Stimulated activated CD8-positive, alpha-beta memory T cell treated with anti-CD3 and anti-CD28 coated beads, Interleukin-7, amount 100 ng/mL, for 24 hours (primary cell): ENCODE results near the gene DPP6.
"Not testable (repeated sequence)": the region's sequence is repeated elsewhere in the genome, so short reads cannot be mapped to it uniquely, and the experiment has no call there.

ENCODE experiments used
- DNase-seq: peaks from one replicate; pipeline ENCODE4 v3.0.0-alpha.2; 2020; ENCODE audit warnings: low read depth

Gene DPP6

GRCh38 chr7:154072395-154073181 lies 20.4 kb downstream of the DPP6 start:
- DNase-seq: not testable (repeated sequence)

GRCh38 chr7:154078523-154078922 lies 26.3 kb downstream of the DPP6 start:
- DNase-seq: not testable (repeated sequence)

GRCh38 chr7:154080249-154080648 lies 28.1 kb downstream of the DPP6 start:
- not testable (repeated sequence) for DNase-seq

GRCh38 chr7:154087037-154087725 lies 35.0 kb downstream of the DPP6 start:
- DNase-seq: not testable (repeated sequence)

GRCh38 chr7:154092093-154092492 lies 39.9 kb downstream of the DPP6 start:
- DNase-seq: not testable (repeated sequence)

- DNase-seq: not testable (repeated sequence)
These were observed 43.0 kb downstream of the DPP6 start for GRCh38 chr7:154095201-154095600.

GRCh38 chr7:154105063-154105462 lies 52.9 kb downstream of the DPP6 start:
- not testable (repeated sequence) for DNase-seq

GRCh38 chr7:154109615-154110014 lies 57.4 kb downstream of the DPP6 start:
- DNase-seq: not testable (repeated sequence)

- not testable (repeated sequence) for DNase-seq
These were observed 61.6 kb downstream of the DPP6 start for GRCh38 chr7:154113732-154114351.

GRCh38 chr7:154117411-154118390 lies 65.5 kb downstream of the DPP6 start:
- not testable (repeated sequence) for DNase-seq

- not testable (repeated sequence) for DNase-seq
These were observed 68.6 kb downstream of the DPP6 start for GRCh38 chr7:154120825-154121224.

GRCh38 chr7:154122720-154123119 lies 70.5 kb downstream of the DPP6 start:
- not testable (repeated sequence) for DNase-seq

- DNase-seq: not testable (repeated sequence)
These were observed 71.2 kb downstream of the DPP6 start for GRCh38 chr7:154123397-154123796.

- not testable (repeated sequence) for DNase-seq
These were observed 76.9 kb downstream of the DPP6 start for GRCh38 chr7:154129142-154129541.

- not testable (repeated sequence) for DNase-seq
These were observed 80.4 kb downstream of the DPP6 start for GRCh38 chr7:154132617-154133016.

GRCh38 chr7:154133703-154134277 lies 81.6 kb downstream of the DPP6 start:
- not testable (repeated sequence) for DNase-seq

GRCh38 chr7:154134698-154135097 lies 82.5 kb downstream of the DPP6 start:
- not testable (repeated sequence) for DNase-seq

GRCh38 chr7:154135646-154136045 lies 83.4 kb downstream of the DPP6 start:
- not testable (repeated sequence) for DNase-seq

GRCh38 chr7:154145922-154146706 lies 93.9 kb downstream of the DPP6 start:
- DNase-seq: not testable (repeated sequence)

- not testable (repeated sequence) for DNase-seq
These were observed 94.5 kb downstream of the DPP6 start for GRCh38 chr7:154146707-154147038.
